HepG2 (cell line): ENCODE results near the gene TGM1. TPM values are rescaled to one million over a fixed set of nuclear protein-coding genes. Genes with fewer than 3 reads are reported as not detected.

Experiments used
- BRCA1 ChIP-seq: sonication (generic); formaldehyde crosslinking; IDR thresholded peaks from 2 replicates; pipeline ENCODE4 v1.4.0; 2020; ENCODE audit warnings: missing genetic modification reagents
- CCAR2 ChIP-seq: fragments of 200-400 bp; formaldehyde crosslinking; optimal IDR thresholded peaks from 2 replicates; pipeline ENCODE3; 2018; ENCODE audit warnings: low read depth, mild to moderate bottlenecking, low read length, moderate library complexity
- CHCHD3 ChIP-seq: sonication (generic); formaldehyde crosslinking; IDR thresholded peaks from 2 replicates; pipeline ENCODE4 v1.8.0; 2022; ENCODE audit warnings: mild to moderate bottlenecking, missing genetic modification reagents, moderate library complexity
- EP300 ChIP-seq, 3 experiments: sonication (generic) in 1 of 3; formaldehyde crosslinking in 1 of 3; IDR thresholded peaks; 2 replicates each; pipeline versions ENCODE4 v1.5.1 to v1.6.1; 2011 to 2020; ENCODE audit warnings: low read depth in 2 of 3, low read length in 2 of 3, borderline replicate concordance in 1 of 3, improper control_type of control experiment in 1 of 3, mild to moderate bottlenecking in 1 of 3, missing genetic modification reagents in 1 of 3, moderate library complexity in 1 of 3
- HNRNPL ChIP-seq: fragments of 200-400 bp; formaldehyde crosslinking; IDR thresholded peaks from 2 replicates; pipeline ENCODE4 v1.6.1; 2017; ENCODE audit warnings: mild to moderate bottlenecking, low read depth, low read length
- MIER2 ChIP-seq: IDR thresholded peaks from 2 replicates; pipeline ENCODE4 v1.6.1; 2016; ENCODE audit warnings: missing biosample characterization, missing genetic modification reagents
- NKX3-1 ChIP-seq: sonication (generic); formaldehyde crosslinking; IDR thresholded peaks from 2 replicates; pipeline ENCODE4 v1.5.0; 2020; ENCODE audit warnings: missing genetic modification reagents
- POLR2AphosphoS2 ChIP-seq: IDR thresholded peaks from 2 replicates; pipeline ENCODE4 v1.6.1; 2011; ENCODE audit warnings: low read depth, low read length, improper control_type of control experiment
- POLR2AphosphoS5 ChIP-seq: IDR thresholded peaks from 2 replicates; pipeline ENCODE4 v1.6.1; 2012; ENCODE audit warnings: low read depth, low read length
- RARG ChIP-seq: sonication (generic); formaldehyde crosslinking; IDR thresholded peaks from 2 replicates; pipeline ENCODE4 v1.4.0; 2020; ENCODE audit warnings: low read depth, mild to moderate bottlenecking, missing genetic modification reagents
- REXO4 ChIP-seq: sonication (generic); formaldehyde crosslinking; IDR thresholded peaks from 2 replicates; pipeline ENCODE4 v1.8.0; 2022; ENCODE audit warnings: missing genetic modification reagents, mild to moderate bottlenecking, borderline replicate concordance
- SMARCC2 ChIP-seq: fragments of 450-650 bp; IDR thresholded peaks from 2 replicates; pipeline ENCODE4 v1.6.1; 2017; ENCODE audit warnings: antibody characterized with exemption, mild to moderate bottlenecking
- TAF15 ChIP-seq: fragments of 200-400 bp; formaldehyde crosslinking; IDR thresholded peaks from one replicate; pipeline ENCODE4 v1.6.1; 2018; ENCODE audit warnings: mild to moderate bottlenecking, low read depth, low read length; ENCODE audit not compliant: poor library complexity, severe bottlenecking
- TGIF2 ChIP-seq: IDR thresholded peaks from 2 replicates; pipeline ENCODE4 v1.6.1; 2016; ENCODE audit warnings: control low read depth, missing compliant biosample characterization
- XBP1 ChIP-seq: sonication (generic); formaldehyde crosslinking; IDR thresholded peaks from 2 replicates; pipeline ENCODE4 v1.5.0; 2020; ENCODE audit warnings: missing genetic modification reagents
- ZNF749 ChIP-seq: sonication (generic); formaldehyde crosslinking; IDR thresholded peaks from 2 replicates; pipeline ENCODE4 v1.8.0; 2022; ENCODE audit warnings: mild to moderate bottlenecking, missing genetic modification reagents, moderate library complexity, borderline replicate concordance
- ZNF883 ChIP-seq: sonication (generic); formaldehyde crosslinking; IDR thresholded peaks from 2 replicates; pipeline ENCODE4 v1.5.1; 2020; ENCODE audit warnings: mild to moderate bottlenecking, missing genetic modification reagents; ENCODE audit errors: not compliant biosample characterization
- polyA plus RNA-seq, 8 experiments: library from polyadenylated mRNA; depleted of rRNA in 3 of 8; stranded (reverse) in 7 of 8; unstranded in 1 of 8; fragments of >200 nt; fragmentation: Illumina TruSeq in 4 of 8; extraction: Trizol in 4 of 8; gene quantifications; 2 replicates each; pipeline versions ENCODE4 v1.2.1 to v1.2.3, GENCODE V29; 2011 to 2016; ENCODE audit warnings: low read depth in 4 of 8, missing spikeins in 1 of 8, mixed read lengths in 1 of 8; ENCODE audit not compliant: insufficient read depth in 1 of 8
- total RNA-seq, 5 experiments: library from RNA; depleted of rRNA; stranded (reverse); fragments of >200 nt; fragmentation: Illumina TruSeq; extraction: Trizol; gene quantifications; 2 replicates each; pipeline ENCODE4 v1.2.3, GENCODE V29; 2016; ENCODE audit warnings: low read depth in 1 of 5
- TF ChIP-seq, protein P1 (sequence below): sonication (generic); formaldehyde crosslinking; IDR thresholded peaks from 2 replicates; pipeline ENCODE4 v1.4.0; 2020; ENCODE audit warnings: missing genetic modification reagents, mild to moderate bottlenecking, borderline replicate concordance
- TF ChIP-seq, protein P2 (sequence below): sonication (generic); formaldehyde crosslinking; IDR thresholded peaks from 2 replicates; pipeline ENCODE4 v1.4.0; 2020; ENCODE audit warnings: missing genetic modification reagents
- TF ChIP-seq, protein P3 (sequence below): sonication (generic); formaldehyde crosslinking; IDR thresholded peaks from 2 replicates; pipeline ENCODE4 v1.4.0; 2020; ENCODE audit warnings: missing genetic modification reagents, borderline replicate concordance
- TF ChIP-seq, protein P4 (sequence below): sonication (generic); formaldehyde crosslinking; IDR thresholded peaks from 2 replicates; pipeline ENCODE4 v1.4.0; 2020; ENCODE audit warnings: missing genetic modification reagents

The TGM1 gene
- total and polyA plus RNA-seq, 2 of the 13 experiments (the other 11 are each of a cell fraction or from before 2014, with no cell fraction given): 3.2 to 10.6 TPM

DNA sequence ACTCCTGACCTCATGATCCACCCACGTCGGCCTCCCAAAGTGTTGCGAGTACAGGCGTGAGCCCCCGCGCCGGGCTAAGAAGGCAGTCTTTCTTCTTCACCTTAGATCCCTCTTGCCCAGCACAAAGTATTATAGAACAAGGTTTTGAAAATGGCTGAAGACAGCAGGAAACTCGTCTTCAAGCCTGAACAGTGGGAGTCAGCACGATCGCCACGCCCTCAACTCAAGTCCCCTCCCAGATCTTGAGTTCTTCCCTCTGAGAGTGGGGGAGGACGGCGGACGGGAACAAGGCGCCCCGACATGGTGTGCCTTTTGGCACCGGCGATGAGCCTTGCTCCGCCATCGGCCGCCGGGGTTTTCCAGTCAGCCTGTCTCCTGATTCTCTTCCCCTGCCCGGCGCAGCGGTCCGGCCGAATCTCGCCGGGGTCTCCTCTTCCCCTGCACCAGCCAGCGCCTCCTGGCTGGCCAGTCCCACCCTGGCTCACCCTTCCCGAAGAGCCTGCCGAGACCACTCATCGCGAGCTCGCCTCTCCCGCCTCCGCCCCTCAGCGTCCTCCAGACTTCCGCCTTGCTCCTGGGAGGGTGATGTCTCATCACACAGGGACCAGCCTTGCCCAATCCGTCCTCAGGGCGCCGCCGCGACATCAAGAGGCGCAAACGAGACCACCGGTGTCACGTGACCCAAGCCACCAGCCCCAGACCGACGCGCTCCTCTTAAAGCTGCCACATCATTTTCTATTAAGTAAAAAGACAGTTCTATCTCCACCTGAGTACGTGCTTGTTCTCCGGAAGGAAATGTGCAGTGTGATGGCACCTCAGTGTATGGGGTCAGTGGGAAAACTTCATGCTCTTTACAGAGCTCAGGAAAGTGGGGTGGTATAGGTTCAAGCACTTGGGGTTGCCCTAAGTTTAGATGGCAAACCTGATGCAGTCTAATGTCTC lies 49.8 kb downstream of the TGM1 start, which contains the start of gene CHMP4A (continued):
- TF ChIP-seq POLR2AphosphoS2 (0 out of 2 replicates have a peak, but pooled peaks have one; percentile 22), TGIF2 (peak; percentile 47), CCAR2 (peak; percentile 74), EP300 (IDR thresholded peaks at IDR 0.05; ENCODE audit: low read depth in 2 of 2, low read length in 2 of 2) (peak in 1 of 2 experiments; percentile 40; a peak in 3 of 4 replicates), EP300 (CRISPR knock-in tag; IDR thresholded peaks at IDR 0.05; ENCODE audit: borderline replicate concordance) (no peak; the same call in none of the 2 replicates), XBP1 (CRISPR knock-in tag) (peak; percentile 44; the same call in 1 of the 2 replicates), RARG (no peak), ZNF749 (CRISPR knock-in tag) (peak; percentile 98), ZNF883 (CRISPR knock-in tag) (peak; percentile 99), MIER2 (CRISPR knock-in tag) (peak; percentile 75), BRCA1 (peak; percentile 99; the same call in 1 of the 2 replicates), REXO4 (CRISPR knock-in tag) (no peak), POLR2AphosphoS5 (peak; percentile 99), CHCHD3 (CRISPR knock-in tag) (peak; percentile 97), TAF15 (peak; percentile 100), SMARCC2 (no peak), NKX3-1 (CRISPR knock-in tag) (peak; percentile 84), HNRNPL (peak; percentile 76)
- TF ChIP-seq, protein P1, sequence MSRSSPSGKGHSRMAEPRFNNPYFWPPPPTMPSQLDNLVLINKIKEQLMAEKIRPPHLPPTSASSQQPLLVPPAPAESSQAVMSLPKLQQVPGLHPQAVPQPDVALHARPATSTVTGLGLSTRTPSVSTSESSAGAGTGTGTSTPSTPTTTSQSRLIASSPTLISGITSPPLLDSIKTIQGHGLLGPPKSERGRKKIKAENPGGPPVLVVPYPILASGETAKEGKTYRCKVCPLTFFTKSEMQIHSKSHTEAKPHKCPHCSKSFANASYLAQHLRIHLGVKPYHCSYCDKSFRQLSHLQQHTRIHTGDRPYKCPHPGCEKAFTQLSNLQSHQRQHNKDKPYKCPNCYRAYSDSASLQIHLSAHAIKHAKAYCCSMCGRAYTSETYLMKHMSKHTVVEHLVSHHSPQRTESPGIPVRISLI (CRISPR knock-in tag): peak; percentile 77; the same call in 1 of the 2 replicates
- TF ChIP-seq, protein P2, sequence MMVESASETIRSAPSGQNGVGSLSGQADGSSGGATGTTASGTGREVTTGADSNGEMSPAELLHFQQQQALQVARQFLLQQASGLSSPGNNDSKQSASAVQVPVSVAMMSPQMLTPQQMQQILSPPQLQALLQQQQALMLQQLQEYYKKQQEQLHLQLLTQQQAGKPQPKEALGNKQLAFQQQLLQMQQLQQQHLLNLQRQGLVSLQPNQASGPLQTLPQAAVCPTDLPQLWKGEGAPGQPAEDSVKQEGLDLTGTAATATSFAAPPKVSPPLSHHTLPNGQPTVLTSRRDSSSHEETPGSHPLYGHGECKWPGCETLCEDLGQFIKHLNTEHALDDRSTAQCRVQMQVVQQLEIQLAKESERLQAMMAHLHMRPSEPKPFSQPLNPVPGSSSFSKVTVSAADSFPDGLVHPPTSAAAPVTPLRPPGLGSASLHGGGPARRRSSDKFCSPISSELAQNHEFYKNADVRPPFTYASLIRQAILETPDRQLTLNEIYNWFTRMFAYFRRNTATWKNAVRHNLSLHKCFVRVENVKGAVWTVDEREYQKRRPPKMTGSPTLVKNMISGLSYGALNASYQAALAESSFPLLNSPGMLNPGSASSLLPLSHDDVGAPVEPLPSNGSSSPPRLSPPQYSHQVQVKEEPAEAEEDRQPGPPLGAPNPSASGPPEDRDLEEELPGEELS: peak; percentile 82; the same call in 1 of the 2 replicates
- TF ChIP-seq, protein P3, sequence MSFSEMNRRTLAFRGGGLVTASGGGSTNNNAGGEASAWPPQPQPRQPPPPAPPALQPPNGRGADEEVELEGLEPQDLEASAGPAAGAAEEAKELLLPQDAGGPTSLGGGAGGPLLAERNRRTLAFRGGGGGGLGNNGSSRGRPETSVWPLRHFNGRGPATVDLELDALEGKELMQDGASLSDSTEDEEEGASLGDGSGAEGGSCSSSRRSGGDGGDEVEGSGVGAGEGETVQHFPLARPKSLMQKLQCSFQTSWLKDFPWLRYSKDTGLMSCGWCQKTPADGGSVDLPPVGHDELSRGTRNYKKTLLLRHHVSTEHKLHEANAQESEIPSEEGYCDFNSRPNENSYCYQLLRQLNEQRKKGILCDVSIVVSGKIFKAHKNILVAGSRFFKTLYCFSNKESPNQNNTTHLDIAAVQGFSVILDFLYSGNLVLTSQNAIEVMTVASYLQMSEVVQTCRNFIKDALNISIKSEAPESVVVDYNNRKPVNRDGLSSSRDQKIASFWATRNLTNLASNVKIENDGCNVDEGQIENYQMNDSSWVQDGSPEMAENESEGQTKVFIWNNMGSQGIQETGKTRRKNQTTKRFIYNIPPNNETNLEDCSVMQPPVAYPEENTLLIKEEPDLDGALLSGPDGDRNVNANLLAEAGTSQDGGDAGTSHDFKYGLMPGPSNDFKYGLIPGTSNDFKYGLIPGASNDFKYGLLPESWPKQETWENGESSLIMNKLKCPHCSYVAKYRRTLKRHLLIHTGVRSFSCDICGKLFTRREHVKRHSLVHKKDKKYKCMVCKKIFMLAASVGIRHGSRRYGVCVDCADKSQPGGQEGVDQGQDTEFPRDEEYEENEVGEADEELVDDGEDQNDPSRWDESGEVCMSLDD (CRISPR knock-in tag): peak; percentile 74; the same call in 1 of the 2 replicates
- TF ChIP-seq, protein P4, sequence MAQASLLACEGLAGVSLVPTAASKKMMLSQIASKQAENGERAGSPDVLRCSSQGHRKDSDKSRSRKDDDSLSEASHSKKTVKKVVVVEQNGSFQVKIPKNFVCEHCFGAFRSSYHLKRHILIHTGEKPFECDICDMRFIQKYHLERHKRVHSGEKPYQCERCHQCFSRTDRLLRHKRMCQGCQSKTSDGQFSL (CRISPR knock-in tag): peak; percentile 96
